Spleen (tissue), 7 donors: ENCODE measurements around the gene TEDC2.
A peak's percentile ranks its signal among the peaks of the same experiment; 100 is the strongest.

Experiments used
- POLR2A ChIP-seq, 3 donors: fragments of 450-650 bp; IDR thresholded peaks; one replicate each; pipeline ENCODE4 v1.5.1; 2017; ENCODE audit warnings: antibody characterized with exemption in 3 of 3, mild to moderate bottlenecking in 1 of 3
- TF ChIP-seq, protein P1 (sequence below), 11 experiments: fragments of 200-600 bp in 7 of 11; fragments of 450-650 bp in 4 of 11; sonication (generic) in 4 of 11; IDR thresholded peaks in 8 of 11; conservative IDR thresholded peaks in 3 of 11; 1 replicate in 7 of 11; 2 replicates in 4 of 11; pipeline versions ENCODE4 v1.4.0 to v1.8.0; 2016 to 2021; ENCODE audit warnings: antibody characterized with exemption in 11 of 11, inconsistent platforms in 4 of 11, mild to moderate bottlenecking in 1 of 11
- donor health status: DM: no; HTN: no; CAD: no; lungs with moderate emphysema.
- donor health status: DM: no; HTN: no; CAD: no.
- donor health status: DM: no; HTN: no; CAD: no.

DNA sequence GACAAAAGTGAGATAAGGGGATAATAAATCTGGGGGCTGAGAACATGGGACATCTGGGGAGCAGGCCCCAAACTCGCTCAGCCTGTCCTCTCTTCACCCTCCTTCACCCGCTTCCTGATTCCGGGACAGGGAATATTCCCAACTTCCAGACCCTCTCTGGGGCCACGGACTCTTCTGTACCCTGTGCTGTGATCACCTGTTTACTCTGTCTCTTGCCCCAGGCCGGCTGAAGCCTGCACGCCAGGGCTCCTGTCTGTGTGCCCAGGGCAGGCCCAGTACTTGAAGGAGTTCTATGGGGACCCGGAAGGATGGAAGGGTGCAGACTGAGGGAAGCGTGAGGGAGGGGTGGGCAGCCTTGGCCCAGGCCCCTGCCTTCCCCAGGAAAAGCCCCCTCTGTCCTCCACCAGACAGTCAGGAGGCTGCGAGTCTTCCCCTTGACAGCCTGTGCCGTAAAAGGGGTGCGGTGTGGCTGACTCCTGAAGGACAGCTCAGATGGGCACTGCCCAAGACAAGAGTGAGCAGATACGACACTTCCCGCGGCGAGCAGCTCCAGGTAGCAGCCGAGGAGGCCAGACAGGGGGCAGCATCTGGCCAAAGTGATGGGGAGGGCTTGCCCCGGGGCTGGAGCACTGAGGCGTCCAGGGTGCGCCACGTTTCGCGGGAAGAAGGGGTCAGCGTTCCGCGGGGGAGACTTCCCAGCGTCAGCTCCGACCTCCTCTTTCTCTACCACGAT lies 31.7 kb upstream of the TEDC2 start:
- TF ChIP-seq, protein P1, sequence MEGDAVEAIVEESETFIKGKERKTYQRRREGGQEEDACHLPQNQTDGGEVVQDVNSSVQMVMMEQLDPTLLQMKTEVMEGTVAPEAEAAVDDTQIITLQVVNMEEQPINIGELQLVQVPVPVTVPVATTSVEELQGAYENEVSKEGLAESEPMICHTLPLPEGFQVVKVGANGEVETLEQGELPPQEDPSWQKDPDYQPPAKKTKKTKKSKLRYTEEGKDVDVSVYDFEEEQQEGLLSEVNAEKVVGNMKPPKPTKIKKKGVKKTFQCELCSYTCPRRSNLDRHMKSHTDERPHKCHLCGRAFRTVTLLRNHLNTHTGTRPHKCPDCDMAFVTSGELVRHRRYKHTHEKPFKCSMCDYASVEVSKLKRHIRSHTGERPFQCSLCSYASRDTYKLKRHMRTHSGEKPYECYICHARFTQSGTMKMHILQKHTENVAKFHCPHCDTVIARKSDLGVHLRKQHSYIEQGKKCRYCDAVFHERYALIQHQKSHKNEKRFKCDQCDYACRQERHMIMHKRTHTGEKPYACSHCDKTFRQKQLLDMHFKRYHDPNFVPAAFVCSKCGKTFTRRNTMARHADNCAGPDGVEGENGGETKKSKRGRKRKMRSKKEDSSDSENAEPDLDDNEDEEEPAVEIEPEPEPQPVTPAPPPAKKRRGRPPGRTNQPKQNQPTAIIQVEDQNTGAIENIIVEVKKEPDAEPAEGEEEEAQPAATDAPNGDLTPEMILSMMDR (IDR thresholded peaks at IDR 0.05 in 8 of 11, conservative IDR thresholded peaks at IDR 0.05 in 3 of 11): peak in 7 of 11 experiments; percentile 4 to 53 (median 24)
- no peak for TF ChIP-seq POLR2A (IDR thresholded peaks at IDR 0.05)
